ENCODE measurements around the gene LRIG2.

DNA sequence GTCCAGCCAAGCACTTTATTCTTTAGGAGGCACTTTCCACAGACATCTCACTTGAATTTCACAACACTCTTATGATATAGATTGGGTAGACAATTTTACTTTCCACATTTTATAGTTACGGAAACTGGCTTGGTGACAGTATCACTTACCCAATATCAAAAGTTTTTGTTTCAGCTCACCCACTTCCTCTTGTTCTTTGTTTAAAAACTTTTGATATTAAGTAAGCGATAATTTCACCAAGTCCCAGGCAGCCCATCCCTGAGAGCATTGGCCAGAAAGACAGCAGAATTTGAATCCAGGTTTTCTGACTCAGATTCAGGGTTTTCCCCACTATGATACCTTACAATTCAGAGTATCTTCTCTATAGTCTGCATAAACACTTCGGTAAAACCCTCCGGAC is 60.0 kb downstream of the LRIG2 start:
- TF ChIP-seq, protein P1, sequence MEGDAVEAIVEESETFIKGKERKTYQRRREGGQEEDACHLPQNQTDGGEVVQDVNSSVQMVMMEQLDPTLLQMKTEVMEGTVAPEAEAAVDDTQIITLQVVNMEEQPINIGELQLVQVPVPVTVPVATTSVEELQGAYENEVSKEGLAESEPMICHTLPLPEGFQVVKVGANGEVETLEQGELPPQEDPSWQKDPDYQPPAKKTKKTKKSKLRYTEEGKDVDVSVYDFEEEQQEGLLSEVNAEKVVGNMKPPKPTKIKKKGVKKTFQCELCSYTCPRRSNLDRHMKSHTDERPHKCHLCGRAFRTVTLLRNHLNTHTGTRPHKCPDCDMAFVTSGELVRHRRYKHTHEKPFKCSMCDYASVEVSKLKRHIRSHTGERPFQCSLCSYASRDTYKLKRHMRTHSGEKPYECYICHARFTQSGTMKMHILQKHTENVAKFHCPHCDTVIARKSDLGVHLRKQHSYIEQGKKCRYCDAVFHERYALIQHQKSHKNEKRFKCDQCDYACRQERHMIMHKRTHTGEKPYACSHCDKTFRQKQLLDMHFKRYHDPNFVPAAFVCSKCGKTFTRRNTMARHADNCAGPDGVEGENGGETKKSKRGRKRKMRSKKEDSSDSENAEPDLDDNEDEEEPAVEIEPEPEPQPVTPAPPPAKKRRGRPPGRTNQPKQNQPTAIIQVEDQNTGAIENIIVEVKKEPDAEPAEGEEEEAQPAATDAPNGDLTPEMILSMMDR (conservative IDR thresholded peaks at IDR 0.05; ENCODE audit: low read length): no peak
- no peak for TF ChIP-seq EZH2phosphoT487 (IDR thresholded peaks at IDR 0.05; ENCODE audit: borderline replicate concordance)

All from Loucy (cell line).